H9 (cell line): Measurements from ENCODE around the gene HHAT. TPM values are rescaled to one million over a fixed set of nuclear protein-coding genes. Genes with fewer than 3 reads are reported as not detected.
"Not testable (repeated sequence)": the region's sequence is repeated elsewhere in the genome, so short reads cannot be mapped to it uniquely, and the experiment has no call there.

Experiments used
- DNase-seq: peaks from one replicate; pipeline ENCODE4 v3.0.0-alpha.2; 2017
- H2AFZ ChIP-seq: one replicate; pipeline ENCODE4 v1.6.1; 2013; ENCODE audit warnings: mild to moderate bottlenecking, low read length, control low read depth, moderate library complexity
- H2AK5ac ChIP-seq: 2 replicates; pipeline ENCODE4 v1.6.1; 2013; ENCODE audit warnings: low read length, control low read depth, mixed read lengths; ENCODE audit not compliant: insufficient read length
- H2BK120ac ChIP-seq: one replicate; pipeline ENCODE4 v1.6.1; 2013; ENCODE audit warnings: low read depth, mild to moderate bottlenecking, low read length, control low read depth, inconsistent platforms; ENCODE audit not compliant: poor library complexity, severe bottlenecking
- H2BK12ac ChIP-seq: 2 replicates; pipeline ENCODE4 v1.6.1; 2013; ENCODE audit warnings: low read length, control low read depth, mixed read lengths, low read depth; ENCODE audit not compliant: insufficient read length
- H2BK15ac ChIP-seq: 2 replicates; pipeline ENCODE4 v1.6.1; 2013; ENCODE audit warnings: low read depth, low read length, control low read depth
- H2BK20ac ChIP-seq: one replicate; pipeline ENCODE4 v1.6.1; 2013; ENCODE audit warnings: low read depth, mild to moderate bottlenecking, low read length, control low read depth, inconsistent platforms; ENCODE audit not compliant: poor library complexity, severe bottlenecking
- H2BK5ac ChIP-seq: 2 replicates; pipeline ENCODE4 v1.6.1; 2013; ENCODE audit warnings: low read length, control low read depth, mixed read lengths; ENCODE audit not compliant: insufficient read length
- H3K14ac ChIP-seq: 2 replicates; pipeline ENCODE4 v1.6.1; 2013; ENCODE audit warnings: low read length, control low read depth; ENCODE audit not compliant: insufficient read depth
- H3K18ac ChIP-seq: 2 replicates; pipeline ENCODE4 v1.6.1; 2013; ENCODE audit warnings: low read depth, mild to moderate bottlenecking, mixed read lengths, low read length, control low read depth; ENCODE audit not compliant: insufficient read length
- H3K23ac ChIP-seq: 2 replicates; pipeline ENCODE4 v1.6.1; 2013; ENCODE audit warnings: low read length, control low read depth, mixed read lengths, low read depth; ENCODE audit not compliant: insufficient read length
- H3K23me2 ChIP-seq: 2 replicates; pipeline ENCODE4 v1.6.1; 2013; ENCODE audit warnings: low read depth, mild to moderate bottlenecking, mixed read lengths, low read length, control low read depth; ENCODE audit not compliant: insufficient read length, poor library complexity, severe bottlenecking
- H3K27ac ChIP-seq: 2 replicates; pipeline ENCODE4 v1.5.1; 2013; ENCODE audit warnings: low read length, control low read depth, mixed read lengths, low read depth; ENCODE audit not compliant: insufficient read length
- H3K27me3 ChIP-seq: 2 replicates; pipeline ENCODE4 v1.6.1; 2013; ENCODE audit warnings: low read length, control low read depth, inconsistent platforms; ENCODE audit not compliant: insufficient read depth
- H3K4ac ChIP-seq: 2 replicates; pipeline ENCODE4 v1.6.1; 2013; ENCODE audit warnings: low read depth, mild to moderate bottlenecking, control low read depth, inconsistent platforms, low read length, moderate library complexity
- H3K4me1 ChIP-seq: 2 replicates; pipeline ENCODE4 v1.6.1; 2013; ENCODE audit warnings: low read length, control low read depth, inconsistent platforms; ENCODE audit not compliant: insufficient read depth
- H3K4me2 ChIP-seq: 2 replicates; pipeline ENCODE4 v1.6.1; 2013; ENCODE audit warnings: low read length, control low read depth, mixed read lengths; ENCODE audit not compliant: insufficient read length, insufficient read depth
- H3K56ac ChIP-seq: 2 replicates; pipeline ENCODE4 v1.6.1; 2013; ENCODE audit warnings: low read depth, mild to moderate bottlenecking, mixed read lengths, low read length, control low read depth; ENCODE audit not compliant: insufficient read length
- H3K79me1 ChIP-seq: 2 replicates; pipeline ENCODE4 v1.6.1; 2013; ENCODE audit warnings: low read depth, mild to moderate bottlenecking, moderate library complexity, low read length, control low read depth, inconsistent platforms; ENCODE audit not compliant: insufficient read depth, poor library complexity, severe bottlenecking
- H3K79me2 ChIP-seq: 2 replicates; pipeline ENCODE4 v1.6.1; 2013; ENCODE audit warnings: low read length, control low read depth, inconsistent platforms; ENCODE audit not compliant: insufficient read depth
- H3K9ac ChIP-seq: 2 replicates; pipeline ENCODE4 v1.6.1; 2013; ENCODE audit warnings: low read length, control low read depth, mixed read lengths; ENCODE audit not compliant: insufficient read length; ENCODE audit errors: extremely low read depth
- H3K9me3 ChIP-seq: one replicate; pipeline ENCODE4 v1.6.1; 2013; ENCODE audit warnings: low read depth, low read length, inconsistent platforms; ENCODE audit not compliant: control insufficient read depth
- H3T11ph ChIP-seq: one replicate; pipeline ENCODE4 v1.6.1; 2013; ENCODE audit warnings: mild to moderate bottlenecking, low read length, control low read depth, inconsistent platforms
- H4K20me1 ChIP-seq: one replicate; pipeline ENCODE4 v1.6.1; 2013; ENCODE audit not compliant: control insufficient read depth, insufficient read length, insufficient read depth
- H4K5ac ChIP-seq: 2 replicates; pipeline ENCODE4 v1.6.1; 2013; ENCODE audit warnings: low read depth, mild to moderate bottlenecking, mixed read lengths, low read length, control low read depth; ENCODE audit not compliant: insufficient read length
- H4K8ac ChIP-seq: replicated peaks from 2 replicates; pipeline ENCODE4 v1.6.1; 2013; ENCODE audit warnings: low read length, control low read depth, mixed read lengths, low read depth; ENCODE audit not compliant: insufficient read length
- H4K91ac ChIP-seq: 2 replicates; pipeline ENCODE4 v1.6.1; 2013; ENCODE audit warnings: low read depth, mild to moderate bottlenecking, moderate library complexity, mixed read lengths, low read length, control low read depth; ENCODE audit not compliant: insufficient read length
- H3K27ac Mint-ChIP-seq, 3 experiments: 2 replicates in 2 of 3; 3 replicates in 1 of 3; pipeline ENCODE4 v1.8.0; 2020 to 2021; ENCODE audit warnings: mixed read lengths in 3 of 3, mild to moderate bottlenecking in 1 of 3, moderate library complexity in 1 of 3
- H3K27me3 Mint-ChIP-seq: 2 replicates; pipeline ENCODE4 v1.8.0; 2021; ENCODE audit warnings: low read depth, mild to moderate bottlenecking, moderate library complexity, mixed read lengths
- H3K36me3 Mint-ChIP-seq, 3 experiments: 2 replicates in 2 of 3; 3 replicates in 1 of 3; pipeline ENCODE4 v1.8.0; 2020 to 2021; ENCODE audit warnings: low read depth in 3 of 3, mixed read lengths in 3 of 3; ENCODE audit not compliant: insufficient read depth in 1 of 3
- H3K4me1 Mint-ChIP-seq, 2 experiments: 2 replicates each; pipeline ENCODE4 v1.8.0; 2020; ENCODE audit warnings: mixed read lengths in 2 of 2
- H3K4me3 Mint-ChIP-seq, 2 experiments: 2 replicates in 1 of 2; 3 replicates in 1 of 2; pipeline ENCODE4 v1.8.0; 2020 to 2021; ENCODE audit warnings: mild to moderate bottlenecking in 2 of 2, mixed read lengths in 2 of 2, moderate library complexity in 1 of 2
- H3K9me3 Mint-ChIP-seq, 2 experiments: 2 replicates in 1 of 2; 3 replicates in 1 of 2; pipeline ENCODE4 v1.8.0; 2020; ENCODE audit warnings: mild to moderate bottlenecking in 2 of 2, mixed read lengths in 2 of 2, moderate library complexity in 1 of 2
- WGBS: extraction: QIAGEN DNeasy Blood & Tissue Kit; methylation state at CpG from one replicate; pipeline ENCODE4 v1.1.7; 2013; ENCODE audit warnings: missing lambda C conversion rate, low lambda C conversion rate, mixed read lengths; ENCODE audit not compliant: insufficient read length; ENCODE audit errors: extremely low coverage; 5-methylcytosine and 5-hydroxymethylcytosine counted together
- total RNA-seq: library from RNA; stranded (reverse); gene quantifications from 2 replicates; pipeline ENCODE4 v1.2.1, GENCODE V29; 2021
- TF ChIP-seq, protein P1 (sequence below): fragments of 200-600 bp; sonication (generic); conservative IDR thresholded peaks from 3 replicates; pipeline ENCODE4 v1.8.0; 2021; ENCODE audit warnings: antibody characterized with exemption, mild to moderate bottlenecking

Gene HHAT
- total RNA-seq, 1 experiment from 2014 or later: 0.48 TPM

GRCh38 chr1:210352575-210352974, 23.9 kb downstream of the HHAT start:
- no peak overlapping the region for H3K4me3 Mint-ChIP-seq
- no peak overlapping the region for H2AK5ac ChIP-seq
- H2BK20ac ChIP-seq: no peak overlapping the region
- WGBS: no CpG with 5 or more reads among the region's 4 CpGs
- H3K79me2 ChIP-seq: no peaks in the 10 kb centered on the region
- H3K36me3 Mint-ChIP-seq: no peaks in the 10 kb centered on the region
- no peak overlapping the region for H2BK120ac ChIP-seq
- H3K9me3 Mint-ChIP-seq: no peaks in the 10 kb centered on the region
- H3K79me1 ChIP-seq: no peaks in the 10 kb centered on the region
- H3K4me1 ChIP-seq: no peaks in the 10 kb centered on the region
- H2BK5ac ChIP-seq: no peak overlapping the region
- no peak overlapping the region for H4K91ac ChIP-seq
- no peak overlapping the region for H4K5ac ChIP-seq
- no peak overlapping the region for H2AFZ ChIP-seq
- no peak overlapping the region for H3K23ac ChIP-seq
- no peak overlapping the region for H3K4me2 ChIP-seq
- no peak overlapping the region for H2BK15ac ChIP-seq
- H3K27me3 Mint-ChIP-seq: peaks cover 19% of the 10 kb centered on the region
- H3K18ac ChIP-seq: no peak overlapping the region
- no peak overlapping the region for H3T11ph ChIP-seq
- no peaks in the 10 kb centered on the region for H3K27me3 ChIP-seq
- no peak overlapping the region for H3K56ac ChIP-seq
- no peak overlapping the region for H3K27ac ChIP-seq
- H3K4ac ChIP-seq: no peak overlapping the region
- H3K14ac ChIP-seq: no peak overlapping the region
- no peak overlapping the region for H3K27ac Mint-ChIP-seq
- no peaks in the 10 kb centered on the region for H4K20me1 ChIP-seq
- TF ChIP-seq, protein P1, sequence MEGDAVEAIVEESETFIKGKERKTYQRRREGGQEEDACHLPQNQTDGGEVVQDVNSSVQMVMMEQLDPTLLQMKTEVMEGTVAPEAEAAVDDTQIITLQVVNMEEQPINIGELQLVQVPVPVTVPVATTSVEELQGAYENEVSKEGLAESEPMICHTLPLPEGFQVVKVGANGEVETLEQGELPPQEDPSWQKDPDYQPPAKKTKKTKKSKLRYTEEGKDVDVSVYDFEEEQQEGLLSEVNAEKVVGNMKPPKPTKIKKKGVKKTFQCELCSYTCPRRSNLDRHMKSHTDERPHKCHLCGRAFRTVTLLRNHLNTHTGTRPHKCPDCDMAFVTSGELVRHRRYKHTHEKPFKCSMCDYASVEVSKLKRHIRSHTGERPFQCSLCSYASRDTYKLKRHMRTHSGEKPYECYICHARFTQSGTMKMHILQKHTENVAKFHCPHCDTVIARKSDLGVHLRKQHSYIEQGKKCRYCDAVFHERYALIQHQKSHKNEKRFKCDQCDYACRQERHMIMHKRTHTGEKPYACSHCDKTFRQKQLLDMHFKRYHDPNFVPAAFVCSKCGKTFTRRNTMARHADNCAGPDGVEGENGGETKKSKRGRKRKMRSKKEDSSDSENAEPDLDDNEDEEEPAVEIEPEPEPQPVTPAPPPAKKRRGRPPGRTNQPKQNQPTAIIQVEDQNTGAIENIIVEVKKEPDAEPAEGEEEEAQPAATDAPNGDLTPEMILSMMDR: no peak
- no peak overlapping the region for H3K9ac ChIP-seq
- no peaks in the 10 kb centered on the region for H3K9me3 ChIP-seq
- H3K4me1 Mint-ChIP-seq: peaks cover 0 to 4% of the 10 kb centered on the region in 2 experiments; a peak in 1 of 4 replicates
- no peak for DNase-seq
- no peak overlapping the region for H2BK12ac ChIP-seq
- no peaks in the 10 kb centered on the region for H3K23me2 ChIP-seq
- H4K8ac ChIP-seq: no peak overlapping the region

GRCh38 chr1:210354305-210354704, 25.6 kb downstream of the HHAT start:
- H3K18ac ChIP-seq, H2BK20ac ChIP-seq, H3K4me2 ChIP-seq, DNase-seq, H4K5ac ChIP-seq, H3K4ac ChIP-seq, H3K4me1 ChIP-seq, H2AFZ ChIP-seq, H2BK12ac ChIP-seq, H3K79me1 ChIP-seq, H2AK5ac ChIP-seq, H3K14ac ChIP-seq, H3K27me3 ChIP-seq, H3K23ac ChIP-seq, H3K27ac ChIP-seq, H2BK120ac ChIP-seq, H3K9me3 ChIP-seq, H3K23me2 ChIP-seq, H3T11ph ChIP-seq, H3K56ac ChIP-seq, H2BK5ac ChIP-seq, H4K8ac ChIP-seq, H3K36me3 Mint-ChIP-seq, H4K91ac ChIP-seq, H3K79me2 ChIP-seq, H3K9ac ChIP-seq, H2BK15ac ChIP-seq, H3K9me3 Mint-ChIP-seq, H3K27ac Mint-ChIP-seq, H4K20me1 ChIP-seq, H3K4me3 Mint-ChIP-seq: not testable (repeated sequence)
- peaks cover 16 to 19% of the 10 kb centered on the region in 2 experiments for H3K4me1 Mint-ChIP-seq
- no CpG with 5 or more reads among the region's 3 CpGs for WGBS
- H3K27me3 Mint-ChIP-seq: peaks cover 18% of the 10 kb centered on the region
